Subcutaneous adipose tissue (tissue), 4 donors: ENCODE results near the gene CAMSAP2. TPM values are rescaled to one million over a fixed set of nuclear protein-coding genes. Genes with fewer than 3 reads are reported as not detected.

Source experiments
- CTCF ChIP-seq: fragments of 450-650 bp; IDR thresholded peaks from one replicate; pipeline ENCODE4 v1.5.1; 2016; ENCODE audit warnings: low read depth, mild to moderate bottlenecking, control low read depth, antibody characterized with exemption, moderate library complexity
- total RNA-seq, 4 donors: library from RNA; depleted of rRNA; stranded (reverse); fragments of >200 nt; gene quantifications; one replicate each; pipeline ENCODE4 v1.1.0, GENCODE V29; 2016

The CAMSAP2 gene
- total RNA-seq, 4 donors from 2014 or later, result 29.6 to 73.2 (median 34.0) TPM

- no peak for TF ChIP-seq CTCF
Observed at GRCh38 chr1:200755456-200755855, 16.8 kb downstream of the CAMSAP2 start.

GRCh38 chr1:200762089-200762488, 23.4 kb downstream of the CAMSAP2 start:
- no peak for TF ChIP-seq CTCF

GRCh38 chr1:200767321-200767720, 28.6 kb downstream of the CAMSAP2 start:
- no peak for TF ChIP-seq CTCF

GRCh38 chr1:200771625-200772555, 33.2 kb downstream of the CAMSAP2 start:
- TF ChIP-seq CTCF, result no peak

- TF ChIP-seq CTCF, result no peak
Observed at GRCh38 chr1:200774311-200774710, 35.6 kb downstream of the CAMSAP2 start.

GRCh38 chr1:200774735-200775444, 36.2 kb downstream of the CAMSAP2 start:
- no peak for TF ChIP-seq CTCF

GRCh38 chr1:200775850-200776249, 37.2 kb downstream of the CAMSAP2 start:
- TF ChIP-seq CTCF, result no peak
